T-helper 2 cell (primary cell): ENCODE data around the gene XAF1.
"Not testable (repeated sequence)": the region's sequence is repeated elsewhere in the genome, so short reads cannot be mapped to it uniquely, and the experiment has no call there.

ENCODE experiments used
- DNase-seq, 5 experiments: peaks; one replicate each; pipeline versions ENCODE4 v3.0.0 to v3.0.0-alpha.2; 2012 to 2022

XAF1 gene

DNA sequence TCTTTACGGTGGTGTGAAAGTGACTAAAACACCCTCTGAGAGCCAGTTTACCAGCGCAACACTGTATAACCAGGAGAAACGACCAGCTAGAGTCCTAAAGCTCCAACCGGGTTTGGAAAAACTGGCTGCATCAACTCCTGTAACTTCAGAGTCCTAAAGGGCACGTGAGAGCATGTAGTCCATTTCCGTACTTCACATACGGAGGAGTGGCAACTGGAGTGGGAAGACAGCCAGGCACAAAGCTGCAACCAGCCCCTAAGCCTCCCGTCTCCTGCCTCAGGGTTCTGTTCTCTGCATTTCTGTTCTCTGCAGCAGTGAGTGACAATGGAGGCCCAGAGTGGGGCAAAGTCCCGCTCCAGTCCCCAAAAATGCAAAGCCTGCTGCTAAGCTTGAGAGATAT, 56.4 kb downstream of the XAF1 start:
- DNase-seq = no peak

GRCh38 chr17:6815775-6816174, 59.9 kb downstream of the XAF1 start:
- DNase-seq = no peak

- DNase-seq = not testable (repeated sequence)
These were observed 60.5 kb downstream of the XAF1 start for GRCh38 chr17:6816368-6816767.

- DNase-seq = no peak
These were observed 63.1 kb downstream of the XAF1 start for GRCh38 chr17:6818938-6819337.

DNA sequence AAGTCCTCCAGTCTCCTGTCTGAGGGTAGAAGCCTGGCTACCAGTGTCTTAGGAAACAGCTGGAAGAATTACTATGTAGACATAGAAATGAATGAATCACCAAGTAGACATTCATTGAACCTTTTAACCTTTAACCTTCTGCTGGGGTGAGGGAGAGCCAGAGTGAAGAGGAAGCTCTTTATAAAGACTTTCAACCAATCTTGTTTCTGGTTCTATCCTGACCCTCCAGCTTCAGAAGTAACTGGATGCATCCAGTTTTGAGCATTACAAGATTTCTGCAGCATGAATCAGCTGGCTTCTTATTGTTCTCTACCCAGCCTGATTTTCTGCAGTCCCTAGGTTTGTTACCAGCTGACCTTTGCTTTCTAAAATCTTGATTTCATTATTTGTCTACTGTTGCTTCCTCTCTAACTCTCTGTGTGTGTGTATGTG, 67.2 kb downstream of the XAF1 start:
- no peak for DNase-seq
